Hindlimb muscle (tissue), 1 donor: Measurements from ENCODE around the gene CHD3. TPM values are rescaled to one million over a fixed set of nuclear protein-coding genes. Genes with fewer than 3 reads are reported as not detected.

Experiments used
- DNase-seq: peaks from one replicate; pipeline ENCODE4 v3.0.0-alpha.2; 2013
- polyA plus RNA-seq: library from polyadenylated mRNA; unstranded; fragments of 120-200 nt; gene quantifications from one replicate; pipeline ENCODE4 v1.2.1, GENCODE V29; 2013; ENCODE audit not compliant: insufficient read length

CHD3 gene
- polyA plus RNA-seq, 1 donor = 60.9 TPM

DNA sequence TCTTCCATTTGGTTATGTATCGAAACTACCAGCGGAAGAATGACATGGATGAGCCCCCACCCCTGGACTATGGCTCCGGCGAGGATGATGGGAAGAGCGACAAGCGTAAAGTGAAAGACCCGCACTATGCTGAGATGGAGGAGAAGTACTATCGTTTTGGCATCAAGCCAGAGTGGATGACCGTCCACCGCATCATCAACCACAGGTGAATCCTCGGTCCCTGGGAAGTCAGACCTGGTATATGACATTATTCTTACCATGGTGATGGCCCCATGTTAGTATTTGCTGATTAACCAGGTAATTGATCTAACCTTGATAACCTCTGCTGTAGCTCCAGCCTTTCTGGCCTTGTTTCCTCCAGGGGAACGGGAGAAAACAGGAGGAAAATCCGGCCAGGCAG lies 8.5 kb downstream of the CHD3 start:
- no peak for DNase-seq

GRCh38 chr17:7897773-7898172 lies 9.2 kb downstream of the CHD3 start:
- DNase-seq = no peak

- DNase-seq = no peak
Measured at GRCh38 chr17:7903154-7904103, 14.8 kb downstream of the CHD3 start.

DNA sequence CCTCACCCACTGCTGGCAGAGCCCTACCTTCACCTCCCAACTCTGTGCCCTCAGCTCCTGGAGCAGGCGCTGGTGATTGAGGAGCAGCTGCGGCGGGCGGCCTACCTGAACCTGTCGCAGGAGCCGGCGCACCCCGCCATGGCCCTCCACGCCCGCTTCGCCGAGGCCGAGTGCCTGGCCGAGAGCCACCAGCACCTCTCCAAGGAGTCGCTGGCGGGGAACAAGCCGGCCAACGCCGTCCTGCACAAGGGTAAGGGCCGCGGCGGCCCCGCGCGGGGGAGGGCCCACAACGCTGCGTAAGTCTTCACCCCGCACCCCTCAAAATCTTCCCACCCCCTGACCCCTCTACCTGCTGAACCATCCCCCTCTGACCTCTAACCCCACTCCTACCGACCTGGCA lies 20.5 kb downstream of the CHD3 start:
- no peak for DNase-seq

- no peak for DNase-seq
Measured at GRCh38 chr17:7910281-7910680, 21.7 kb downstream of the CHD3 start.

- DNase-seq = no peak
Measured at GRCh38 chr17:7910711-7911110, 22.1 kb downstream of the CHD3 start.

DNA sequence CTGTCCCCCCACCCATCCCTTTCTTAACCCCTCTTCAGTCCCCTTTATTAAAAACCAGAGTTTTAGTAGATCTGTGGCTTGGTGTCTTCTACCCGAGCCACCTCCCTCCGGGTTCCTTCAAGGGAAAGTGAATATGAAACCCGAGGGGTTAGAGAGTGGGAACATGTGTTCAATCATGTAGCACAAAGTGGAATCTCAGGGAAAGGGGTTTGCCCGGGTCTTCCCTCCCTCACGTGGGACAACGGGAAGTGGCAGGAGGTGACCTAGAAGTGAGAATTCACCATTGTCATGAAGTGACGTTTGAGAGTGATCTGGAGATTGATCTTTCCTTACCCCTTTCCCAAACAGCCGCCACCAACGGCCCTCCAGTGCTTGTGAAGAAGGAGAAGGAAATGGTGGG lies 22.5 kb downstream of the CHD3 start:
- DNase-seq = no peak

DNA sequence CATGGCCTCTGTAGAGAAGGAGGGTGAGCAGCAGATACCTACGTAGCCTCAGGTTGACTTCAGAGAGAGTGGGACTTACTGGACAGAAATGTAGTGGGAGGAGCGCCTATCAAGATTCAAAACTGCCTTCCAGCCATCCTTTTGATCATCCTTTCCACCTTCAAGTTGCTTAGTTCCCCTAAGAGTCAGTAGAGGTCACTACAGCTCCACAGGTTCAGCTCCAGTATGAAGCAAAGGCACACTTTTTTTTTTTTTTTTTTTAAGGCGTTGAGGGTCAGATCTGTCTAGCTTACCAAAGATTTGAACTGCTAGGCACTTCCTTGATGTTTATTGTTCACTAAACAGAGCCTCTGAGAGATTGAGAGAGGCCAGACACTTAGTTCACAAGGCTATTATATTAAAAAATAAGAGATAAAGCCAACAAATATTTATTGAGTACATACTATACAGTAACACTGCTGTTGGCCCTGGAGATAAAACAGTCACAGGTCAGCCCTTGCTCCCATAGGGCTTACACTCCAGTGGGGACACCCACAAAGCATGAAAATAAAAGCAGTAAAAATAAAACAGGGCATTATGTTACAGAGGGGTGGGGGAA lies 24.4 kb downstream of the CHD3 start:
- peak; percentile 67 for DNase-seq

DNA sequence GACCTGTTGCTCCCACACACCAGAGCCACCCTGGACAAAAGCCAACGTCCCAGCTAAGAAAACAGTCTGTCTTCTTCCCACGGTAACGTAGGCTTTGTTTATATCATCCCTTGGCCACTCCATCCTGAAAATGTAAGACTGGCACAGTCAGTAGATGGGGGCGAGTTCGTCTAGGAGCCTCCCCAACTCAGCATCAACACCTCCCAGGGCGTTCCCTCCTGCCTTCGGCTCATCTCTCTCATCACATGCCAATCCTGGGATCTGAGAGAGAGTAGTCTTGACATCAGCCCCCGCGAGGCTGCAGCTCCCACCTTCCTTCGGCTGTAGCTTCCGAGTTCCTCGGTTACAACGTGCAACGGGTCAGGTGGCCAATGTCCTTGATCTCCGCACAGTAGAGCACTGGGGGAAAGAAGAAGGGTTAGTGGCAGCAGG lies 26.6 kb downstream of the CHD3 start:
- DNase-seq = no peak

DNA sequence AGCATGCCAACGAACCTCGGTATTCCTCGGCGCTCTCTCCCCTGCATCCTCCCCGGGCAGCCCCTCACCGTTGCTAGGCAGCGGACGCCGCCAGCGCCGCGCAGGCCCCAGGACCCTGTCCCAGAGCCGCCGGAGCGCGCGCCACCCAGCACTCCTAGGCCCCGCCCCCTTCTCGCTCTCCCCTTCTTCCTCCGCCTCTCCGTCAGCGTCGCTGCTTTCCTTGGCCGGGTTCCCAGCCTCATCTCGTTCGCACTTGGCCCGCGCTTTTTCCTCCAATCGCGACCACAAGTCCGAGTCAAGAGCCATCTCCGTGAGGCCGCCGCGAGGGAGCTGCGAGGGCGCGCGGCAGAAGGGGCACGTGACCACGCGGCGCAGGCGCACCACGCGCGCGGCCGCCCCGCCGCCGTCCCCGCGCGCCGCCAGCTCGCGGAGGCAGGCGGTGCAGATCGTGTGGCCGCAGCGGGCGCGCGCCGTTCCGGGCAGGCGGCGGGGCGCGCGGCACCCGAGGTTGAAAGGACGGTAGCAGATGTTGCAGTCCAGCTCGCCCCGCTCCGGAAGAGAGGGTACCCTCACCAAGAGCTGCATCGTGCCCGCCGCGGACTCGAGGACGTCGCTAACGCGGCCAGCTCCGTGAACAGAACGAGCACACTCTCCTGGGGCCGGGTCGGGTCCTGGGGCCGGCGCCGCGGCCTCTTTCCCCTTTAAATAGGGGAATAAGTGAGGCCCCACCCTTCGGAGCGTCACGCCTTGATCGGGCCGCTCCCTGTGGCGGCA lies 27.2 kb downstream of the CHD3 start, which contains the start of gene RNF227:
Gene RNF227 (minus strand): TSS at position 679 of the 774 bp plus-strand sequence. CDS start 94 bp downstream, at position 585.
- peak; percentile 97 for DNase-seq

GRCh38 chr17:7916385-7916682 lies 27.7 kb downstream of the CHD3 start:
- DNase-seq = no peak

DNA sequence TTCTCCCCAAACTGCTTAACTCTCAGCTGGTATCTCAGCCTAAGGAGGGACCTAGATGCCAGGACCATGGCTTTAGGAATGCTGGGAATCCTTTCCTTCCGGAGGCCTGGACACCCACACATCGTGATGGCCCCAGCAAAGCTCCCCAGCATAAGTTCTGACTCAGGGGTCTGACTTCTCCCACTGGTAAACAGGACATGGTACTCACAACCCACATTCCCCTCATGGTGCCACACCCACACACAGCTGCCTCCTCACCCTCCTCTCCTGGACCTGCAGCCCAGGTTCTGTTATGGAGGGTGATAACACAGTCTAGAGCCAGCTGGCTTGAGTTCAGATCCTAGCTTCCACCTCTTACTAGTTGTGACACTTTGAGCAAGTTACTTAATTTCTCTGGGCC lies 28.2 kb downstream of the CHD3 start:
- no peak for DNase-seq

GRCh38 chr17:7922269-7922844 lies 33.8 kb downstream of the CHD3 start:
- DNase-seq = no peak

DNA sequence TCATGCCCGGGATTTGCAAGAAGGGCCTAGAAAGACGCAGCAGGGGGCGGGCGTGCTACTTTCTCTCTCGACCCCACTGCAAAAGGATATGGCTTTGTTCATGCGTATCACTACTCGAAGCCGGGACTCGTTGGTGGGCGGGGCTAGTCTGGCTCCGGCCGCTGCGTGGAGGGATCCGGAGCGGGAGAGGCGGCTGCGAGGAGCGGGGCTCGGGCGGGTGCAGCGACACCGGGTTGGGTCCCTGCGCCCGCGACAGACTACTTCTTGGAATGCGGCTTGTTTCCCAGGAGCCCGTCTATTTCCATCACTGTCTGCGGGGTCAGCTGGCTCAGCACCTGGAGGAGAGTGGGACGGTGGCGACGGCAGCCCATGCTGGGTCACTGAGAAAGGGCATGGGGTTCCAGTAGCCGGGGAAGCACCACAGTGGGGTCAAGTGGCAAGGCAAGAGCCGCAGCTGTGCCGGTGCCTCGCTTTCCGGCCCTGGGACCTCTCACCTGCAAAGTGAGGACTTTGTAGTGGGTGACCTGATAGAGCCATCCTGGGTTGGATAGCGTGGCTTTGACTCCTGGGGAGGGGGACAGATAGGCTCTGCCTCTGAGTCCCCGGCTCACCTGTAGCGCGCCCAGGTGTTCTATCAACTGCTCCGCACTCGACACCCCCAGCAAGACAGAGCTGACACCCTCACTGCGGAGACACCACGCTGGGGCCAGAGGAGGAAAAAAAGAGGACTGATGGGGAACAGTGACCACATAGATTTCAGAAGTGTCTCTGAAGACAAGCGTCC lies 34.4 kb downstream of the CHD3 start:
- peak; percentile 91 for DNase-seq

GRCh38 chr17:7927596-7927995 lies 39.0 kb downstream of the CHD3 start:
- no peak for DNase-seq

GRCh38 chr17:7929158-7930023 lies 40.8 kb downstream of the CHD3 start, which contains the start of gene KCNAB3:
Gene KCNAB3 (minus strand): TSS chr17:7929856. CDS start chr17:7929435, 421 bp downstream.
- DNase-seq = peak; percentile 85

DNA sequence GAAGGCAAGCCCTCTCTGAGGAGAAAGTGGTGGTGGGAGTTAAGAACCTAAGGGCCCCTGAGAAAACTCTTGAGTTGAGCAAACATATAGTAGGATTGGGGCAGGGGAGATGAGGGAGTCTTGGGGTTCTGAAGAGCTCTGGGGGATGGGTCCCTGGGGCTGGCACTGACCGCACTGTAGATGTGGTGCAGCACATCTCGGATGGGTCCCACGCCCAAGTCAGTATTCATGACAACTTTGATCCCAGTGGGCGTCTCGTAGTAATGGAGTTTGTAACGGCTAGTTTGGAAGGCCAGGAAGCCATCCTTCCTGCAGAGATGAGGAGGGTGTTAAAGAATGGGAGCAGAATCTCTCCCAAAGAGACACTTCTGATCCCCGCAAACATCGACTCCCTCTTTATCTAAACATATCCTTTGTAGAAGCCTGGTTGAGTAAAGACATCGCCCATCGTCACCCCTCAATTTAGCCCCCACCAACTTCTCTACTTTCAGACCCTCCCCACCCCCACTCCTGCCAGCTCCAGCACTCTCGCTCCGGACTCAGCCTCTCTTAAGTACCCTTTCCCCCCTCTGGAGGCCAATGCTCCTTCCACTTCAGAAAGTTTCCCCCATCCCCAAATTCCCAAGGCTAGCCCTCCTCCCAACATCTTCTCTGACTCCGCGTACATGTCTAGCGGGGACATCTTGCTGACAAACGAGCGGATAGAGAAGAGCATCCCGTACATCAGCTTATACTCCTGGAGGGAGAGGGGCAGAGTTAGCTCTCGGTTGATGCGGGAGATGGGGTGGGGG lies 42.4 kb downstream of the CHD3 start:
- DNase-seq = no peak

DNA sequence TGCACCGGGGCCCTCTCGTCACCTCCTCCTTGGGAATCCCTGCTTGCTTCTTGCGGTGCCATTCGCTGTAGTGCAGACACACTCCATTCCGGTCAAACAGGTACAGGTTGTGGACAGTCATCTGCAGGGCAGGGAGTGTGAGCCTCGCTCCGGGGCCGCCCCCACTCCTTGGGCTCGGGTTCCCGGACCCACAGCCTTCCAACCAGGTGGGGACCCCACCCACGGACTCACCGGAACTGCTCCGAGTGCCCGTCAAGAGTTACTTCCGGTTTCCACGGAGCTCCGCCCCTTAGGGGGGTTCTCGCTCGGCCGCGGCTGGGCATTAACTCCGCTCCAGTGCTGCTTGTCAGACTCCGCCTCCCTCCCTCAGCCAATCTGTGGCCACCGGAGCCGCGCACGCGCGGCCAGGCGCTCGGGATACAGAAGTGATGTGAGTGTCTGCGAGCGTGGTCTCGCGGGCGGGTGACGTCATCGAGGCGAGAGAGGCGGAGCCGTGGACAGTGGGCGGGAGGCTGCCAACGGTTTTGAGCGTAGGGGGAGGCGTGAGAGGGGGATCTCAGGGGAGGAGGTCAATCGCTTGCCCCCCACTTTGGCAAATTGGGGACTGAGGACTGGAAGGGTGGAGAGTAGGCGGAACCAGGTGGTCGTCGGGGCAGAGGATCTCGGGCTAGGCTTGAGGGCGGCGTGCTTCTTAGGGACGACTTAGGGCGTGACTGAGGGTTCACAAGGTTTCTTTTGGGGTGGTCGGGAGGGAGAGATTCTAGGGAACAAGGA lies 43.3 kb downstream of the CHD3 start, which contains the start of the genes CNTROB and TRAPPC1:
Gene CNTROB (plus strand): TSS at position 498 of the 774 bp plus-strand sequence. CDS start 874 bp downstream, outside the sequence.
Gene TRAPPC1 (minus strand): TSS at position 238 of the 774 bp plus-strand sequence. CDS start 117 bp downstream, at position 121.
- peak; percentile 100 for DNase-seq

DNA sequence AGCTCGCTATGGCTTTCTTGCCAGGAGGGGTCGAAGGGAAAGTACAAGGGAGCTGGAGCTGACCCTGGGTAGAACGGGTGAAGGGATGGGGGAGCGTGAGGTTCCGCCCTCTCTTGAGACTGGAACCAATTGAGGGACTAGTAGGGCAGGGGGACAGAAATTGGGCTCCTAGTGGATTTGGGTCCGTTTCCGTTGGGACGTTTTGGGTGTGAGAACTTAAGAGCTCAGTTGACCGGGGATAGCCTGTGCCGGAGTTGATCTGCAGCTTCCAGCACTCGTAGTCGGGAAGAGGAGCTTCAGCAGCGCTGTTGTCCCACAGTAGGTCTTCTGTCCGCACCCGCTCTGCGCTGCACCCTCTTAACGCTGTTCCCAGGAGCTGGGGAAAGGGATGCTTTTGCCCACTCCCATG lies 43.9 kb downstream of the CHD3 start:
- DNase-seq = peak; percentile 48
